ENCODE results near the gene NPFFR1. TPM values are rescaled to one million over a fixed set of nuclear protein-coding genes. Genes with fewer than 3 reads are reported as not detected.

The NPFFR1 gene
- total RNA-seq, 1 experiment from 2014 or later: 0.05 TPM

DNA sequence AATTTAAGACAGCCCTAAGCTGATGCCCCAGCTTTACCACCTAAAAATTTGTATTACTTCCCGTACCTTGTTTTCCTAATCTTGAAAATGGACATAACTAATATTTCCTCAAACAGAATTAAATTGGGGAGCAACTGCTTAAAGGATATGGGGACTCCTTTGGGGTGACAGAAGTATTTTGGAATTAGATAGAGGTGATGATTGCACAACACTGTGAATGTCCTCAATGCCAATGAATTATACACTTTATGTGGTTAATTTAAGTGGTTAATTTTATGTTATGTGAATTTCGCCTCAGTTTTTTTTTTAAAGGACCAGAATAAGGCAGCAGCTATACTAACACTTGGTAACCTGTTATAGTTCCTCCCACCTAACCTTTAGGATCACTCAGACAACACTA is 19.9 kb upstream of the NPFFR1 start:
- DNase-seq (ENCODE audit: low read depth, low spot score) (no peak), ATAC-seq (no peak)
- Histone ChIP-seq H3K9me3 (ENCODE audit: control insufficient read depth, insufficient read depth, low read depth, low read length) (no peaks in the 10 kb centered on the region), H3K27ac (ENCODE audit: low read length) (no peak overlapping the region), H3K36me3 (ENCODE audit: control insufficient read depth, insufficient read depth, low read length) (no peaks in the 10 kb centered on the region), H3K27me3 (ENCODE audit: control insufficient read depth, insufficient read depth, low read length) (no peaks in the 10 kb centered on the region), H3K4me3 (ENCODE audit: low read depth in 2 of 2, low read length in 2 of 2) (no peak overlapping the region), H3K4me1 (ENCODE audit: control insufficient read depth, insufficient read depth, low read length) (no peaks in the 10 kb centered on the region)
- intact Hi-C loops (cut with micrococcal nuclease; ENCODE audit: unreplicated experiment) (no loop called here), in situ Hi-C loops (cut with HindIII; ENCODE audit: low pct_unique_long_range_greater_than_20kb, low sequenced_read_pairs) (no loop called here)
- CTCF ChIA-PET: interaction anchor here (1.0 to 1.2 kb wide), 2 partner anchors 61 to 82 kb away, joined by 3 to 4 read pairs; no protein-coding TSS in a partner anchor
- no TSS peak for BruUV-seq (replicated peaks)
- POLR2A ChIA-PET: interaction anchor here (0.6 kb wide), 1 partner anchor 699 kb away, joined by 3 read pairs; no protein-coding TSS in a partner anchor
- TF ChIP-seq SIN3A (IDR thresholded peaks at IDR 0.05; ENCODE audit: borderline replicate concordance, insufficient read depth, low read depth, low read length): no peak
- TF ChIP-seq POLR2AphosphoS5 (IDR thresholded peaks at IDR 0.05; ENCODE audit: low read depth, low read length): no peak
- TF ChIP-seq, protein P1, sequence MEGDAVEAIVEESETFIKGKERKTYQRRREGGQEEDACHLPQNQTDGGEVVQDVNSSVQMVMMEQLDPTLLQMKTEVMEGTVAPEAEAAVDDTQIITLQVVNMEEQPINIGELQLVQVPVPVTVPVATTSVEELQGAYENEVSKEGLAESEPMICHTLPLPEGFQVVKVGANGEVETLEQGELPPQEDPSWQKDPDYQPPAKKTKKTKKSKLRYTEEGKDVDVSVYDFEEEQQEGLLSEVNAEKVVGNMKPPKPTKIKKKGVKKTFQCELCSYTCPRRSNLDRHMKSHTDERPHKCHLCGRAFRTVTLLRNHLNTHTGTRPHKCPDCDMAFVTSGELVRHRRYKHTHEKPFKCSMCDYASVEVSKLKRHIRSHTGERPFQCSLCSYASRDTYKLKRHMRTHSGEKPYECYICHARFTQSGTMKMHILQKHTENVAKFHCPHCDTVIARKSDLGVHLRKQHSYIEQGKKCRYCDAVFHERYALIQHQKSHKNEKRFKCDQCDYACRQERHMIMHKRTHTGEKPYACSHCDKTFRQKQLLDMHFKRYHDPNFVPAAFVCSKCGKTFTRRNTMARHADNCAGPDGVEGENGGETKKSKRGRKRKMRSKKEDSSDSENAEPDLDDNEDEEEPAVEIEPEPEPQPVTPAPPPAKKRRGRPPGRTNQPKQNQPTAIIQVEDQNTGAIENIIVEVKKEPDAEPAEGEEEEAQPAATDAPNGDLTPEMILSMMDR (IDR thresholded peaks at IDR 0.05): no peak
- TF ChIP-seq, protein P2, sequence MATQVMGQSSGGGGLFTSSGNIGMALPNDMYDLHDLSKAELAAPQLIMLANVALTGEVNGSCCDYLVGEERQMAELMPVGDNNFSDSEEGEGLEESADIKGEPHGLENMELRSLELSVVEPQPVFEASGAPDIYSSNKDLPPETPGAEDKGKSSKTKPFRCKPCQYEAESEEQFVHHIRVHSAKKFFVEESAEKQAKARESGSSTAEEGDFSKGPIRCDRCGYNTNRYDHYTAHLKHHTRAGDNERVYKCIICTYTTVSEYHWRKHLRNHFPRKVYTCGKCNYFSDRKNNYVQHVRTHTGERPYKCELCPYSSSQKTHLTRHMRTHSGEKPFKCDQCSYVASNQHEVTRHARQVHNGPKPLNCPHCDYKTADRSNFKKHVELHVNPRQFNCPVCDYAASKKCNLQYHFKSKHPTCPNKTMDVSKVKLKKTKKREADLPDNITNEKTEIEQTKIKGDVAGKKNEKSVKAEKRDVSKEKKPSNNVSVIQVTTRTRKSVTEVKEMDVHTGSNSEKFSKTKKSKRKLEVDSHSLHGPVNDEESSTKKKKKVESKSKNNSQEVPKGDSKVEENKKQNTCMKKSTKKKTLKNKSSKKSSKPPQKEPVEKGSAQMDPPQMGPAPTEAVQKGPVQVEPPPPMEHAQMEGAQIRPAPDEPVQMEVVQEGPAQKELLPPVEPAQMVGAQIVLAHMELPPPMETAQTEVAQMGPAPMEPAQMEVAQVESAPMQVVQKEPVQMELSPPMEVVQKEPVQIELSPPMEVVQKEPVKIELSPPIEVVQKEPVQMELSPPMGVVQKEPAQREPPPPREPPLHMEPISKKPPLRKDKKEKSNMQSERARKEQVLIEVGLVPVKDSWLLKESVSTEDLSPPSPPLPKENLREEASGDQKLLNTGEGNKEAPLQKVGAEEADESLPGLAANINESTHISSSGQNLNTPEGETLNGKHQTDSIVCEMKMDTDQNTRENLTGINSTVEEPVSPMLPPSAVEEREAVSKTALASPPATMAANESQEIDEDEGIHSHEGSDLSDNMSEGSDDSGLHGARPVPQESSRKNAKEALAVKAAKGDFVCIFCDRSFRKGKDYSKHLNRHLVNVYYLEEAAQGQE (IDR thresholded peaks at IDR 0.05; ENCODE audit: insufficient read depth in 1 of 2, low read depth in 2 of 2, low read length in 1 of 2): no peak
- no peak for TF ChIP-seq TCF7L2 (IDR thresholded peaks at IDR 0.05; ENCODE audit: low read depth, low read length)

DNA sequence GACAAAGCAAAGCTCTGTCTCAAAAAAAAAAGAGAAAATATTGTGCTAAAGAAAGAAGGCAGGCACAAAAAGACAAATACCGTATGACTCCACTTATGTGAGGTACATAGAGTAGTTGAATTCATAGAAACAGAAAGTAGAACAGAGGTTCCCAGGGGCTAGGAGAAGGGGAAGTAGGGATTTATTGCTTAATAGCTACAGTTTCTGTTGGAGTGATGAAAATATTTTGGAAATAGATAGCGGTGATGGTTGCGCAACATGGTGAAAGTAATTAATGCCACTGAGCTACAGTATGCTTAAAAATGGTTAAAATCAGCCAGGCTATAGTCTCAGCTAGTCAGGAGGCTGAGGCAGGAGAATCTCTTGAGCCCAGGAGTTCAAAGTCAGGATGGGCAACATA is 18.5 kb upstream of the NPFFR1 start:
- intact Hi-C loops (cut with micrococcal nuclease; ENCODE audit: unreplicated experiment) (no loop called here), in situ Hi-C loops (cut with HindIII; ENCODE audit: low pct_unique_long_range_greater_than_20kb, low sequenced_read_pairs) (no loop called here)
- TF ChIP-seq, protein P1 (IDR thresholded peaks at IDR 0.05): no peak
- TF ChIP-seq, protein P2 (IDR thresholded peaks at IDR 0.05; ENCODE audit: insufficient read depth in 1 of 2, low read depth in 2 of 2, low read length in 1 of 2): no peak
- TF ChIP-seq TCF7L2 (IDR thresholded peaks at IDR 0.05; ENCODE audit: low read depth, low read length) (no peak), SIN3A (IDR thresholded peaks at IDR 0.05; ENCODE audit: borderline replicate concordance, insufficient read depth, low read depth, low read length) (no peak), POLR2AphosphoS5 (IDR thresholded peaks at IDR 0.05; ENCODE audit: low read depth, low read length) (no peak)
- Histone ChIP-seq H3K4me3 (ENCODE audit: low read depth in 2 of 2, low read length in 2 of 2) (no peak overlapping the region), H3K36me3 (ENCODE audit: control insufficient read depth, insufficient read depth, low read length) (no peaks in the 10 kb centered on the region), H3K9me3 (ENCODE audit: control insufficient read depth, insufficient read depth, low read depth, low read length) (no peaks in the 10 kb centered on the region), H3K27ac (ENCODE audit: low read length) (no peak overlapping the region), H3K27me3 (ENCODE audit: control insufficient read depth, insufficient read depth, low read length) (no peaks in the 10 kb centered on the region), H3K4me1 (ENCODE audit: control insufficient read depth, insufficient read depth, low read length) (no peaks in the 10 kb centered on the region)
- ATAC-seq (no peak), DNase-seq (ENCODE audit: low read depth, low spot score) (no peak)
- ChIA-PET POLR2A (no interaction called here), CTCF (no interaction called here)
- no TSS peak for BruUV-seq (replicated peaks)

All from Panc1 (cell line).